SK-N-SH (cell line): ENCODE results near the gene NUP188. TPM values are rescaled to one million over a fixed set of nuclear protein-coding genes. Genes with fewer than 3 reads are reported as not detected.

Experiments used
- CTCF ChIA-PET: fragments of 300-600, 350-600 bp; formaldehyde crosslinking; extraction: SDS; loops from one replicate; lab custom pipeline; 2021; lab: Yijun Ruan, JAX
- POLR2A ChIA-PET: fragments of 350-600 bp; sonication (Branson Sonifier 250); formaldehyde crosslinking; extraction: SDS; loops from one replicate; lab custom pipeline; 2020; ENCODE audit warnings: antibody characterized with exemption, inconsistent platforms; lab: Yijun Ruan, JAX
- DNase-seq: peaks from one replicate; pipeline ENCODE4 v3.0.0; 2012
- H2AFZ ChIP-seq: fragments of 200-600 bp; sonication (generic); 2 replicates; pipeline ENCODE4 v1.8.1; 2016; ENCODE audit warnings: antibody characterized with exemption, mild to moderate bottlenecking, low read depth
- H3F3A ChIP-seq: fragments of 200-600 bp; sonication (generic); replicated peaks from 2 replicates; pipeline ENCODE3; 2016; ENCODE audit warnings: antibody characterized with exemption, mild to moderate bottlenecking; ENCODE audit not compliant: insufficient read depth
- H3K27ac ChIP-seq, 2 experiments: fragments of 200-500 bp in 1 of 2; fragments of 200-600 bp in 1 of 2; sonication (Bioruptor generic) in 1 of 2; sonication (generic), shearing (Covaris generic) in 1 of 2; 2 replicates each; pipeline versions ENCODE4 v1.5.1 to v1.6.1; 2014 to 2016; ENCODE audit warnings: low read depth in 2 of 2, inconsistent platforms in 1 of 2, low read length in 1 of 2, mild to moderate bottlenecking in 1 of 2, mixed read lengths in 1 of 2
- H3K27me3 ChIP-seq: fragments of 200-600 bp; sonication (generic), shearing (Covaris generic); 2 replicates; pipeline ENCODE4 v1.6.1; 2016; ENCODE audit warnings: mixed run types; ENCODE audit not compliant: insufficient read depth
- H3K36me3 ChIP-seq, 2 experiments: fragments of 200-500 bp in 1 of 2; fragments of 200-600 bp in 1 of 2; sonication (Bioruptor generic) in 1 of 2; sonication (generic) in 1 of 2; replicated peaks in 1 of 2; 2 replicates each; pipeline versions ENCODE3 to v1.5.1; 2014 to 2016; ENCODE audit warnings: low read length in 1 of 2, mild to moderate bottlenecking in 1 of 2; ENCODE audit not compliant: insufficient read depth in 2 of 2, control insufficient read depth in 1 of 2
- H3K4me1 ChIP-seq, 2 experiments: fragments of 200-500 bp in 1 of 2; fragments of 200-600 bp in 1 of 2; sonication (Bioruptor generic) in 1 of 2; sonication (generic), shearing (Covaris generic) in 1 of 2; 2 replicates each; pipeline versions ENCODE4 v1.5.1 to v1.6.1; 2014 to 2016; ENCODE audit warnings: low read depth in 1 of 2, low read length in 1 of 2, mixed run types in 1 of 2; ENCODE audit not compliant: insufficient read depth in 2 of 2, control insufficient read depth in 1 of 2
- H3K4me2 ChIP-seq: fragments of 200-600 bp; sonication (generic), shearing (Covaris generic); 2 replicates; pipeline ENCODE4 v1.6.1; 2017; ENCODE audit warnings: mixed run types
- H3K4me3 ChIP-seq, 2 experiments: fragments of 200-500 bp in 1 of 2; fragments of 200-600 bp in 1 of 2; sonication (Bioruptor generic) in 1 of 2; sonication (generic), shearing (Covaris generic) in 1 of 2; 2 replicates each; pipeline versions ENCODE4 v1.5.1 to v1.8.1; 2014 to 2016; ENCODE audit warnings: low read depth in 2 of 2, inconsistent platforms in 1 of 2, low read length in 1 of 2, mild to moderate bottlenecking in 1 of 2, mixed read lengths in 1 of 2, moderate library complexity in 1 of 2
- H3K79me2 ChIP-seq: fragments of 200-600 bp; sonication (generic); 2 replicates; pipeline ENCODE4 v1.8.1; 2017; ENCODE audit warnings: mild to moderate bottlenecking; ENCODE audit not compliant: insufficient read depth
- H3K9ac ChIP-seq: fragments of 200-600 bp; sonication (generic); 2 replicates; pipeline ENCODE4 v1.6.1; 2017; ENCODE audit warnings: mixed run types
- H3K9me2 ChIP-seq: fragments of 200-600 bp; sonication (generic); 2 replicates; pipeline ENCODE4 v1.6.1; 2017; ENCODE audit warnings: mixed run types
- H3K9me3 ChIP-seq: fragments of 200-600 bp; sonication (generic); 2 replicates; pipeline ENCODE4 v1.6.1; 2017; ENCODE audit warnings: mixed run types, mild to moderate bottlenecking, moderate library complexity
- H4K20me1 ChIP-seq: fragments of 200-600 bp; sonication (generic); 2 replicates; pipeline ENCODE4 v1.6.1; 2017; ENCODE audit warnings: mild to moderate bottlenecking, mixed run types; ENCODE audit not compliant: insufficient read depth
- EZH2phosphoT487 ChIP-seq: fragments of 200-600 bp; sonication (generic); IDR thresholded peaks from 2 replicates; pipeline ENCODE4 v1.6.1; 2017; ENCODE audit warnings: low read depth, mixed run types, mild to moderate bottlenecking, antibody characterized with exemption, moderate library complexity, borderline replicate concordance
- FOSL2 ChIP-seq: IDR thresholded peaks from 2 replicates; pipeline ENCODE4 v1.4.0; 2012; ENCODE audit warnings: low read depth, mild to moderate bottlenecking, moderate library complexity, borderline replicate concordance
- GABPA ChIP-seq: IDR thresholded peaks from 2 replicates; pipeline ENCODE4 v1.4.0; 2012; ENCODE audit warnings: low read depth, mild to moderate bottlenecking
- PBX3 ChIP-seq: IDR thresholded peaks from 2 replicates; pipeline ENCODE4; 2012
- POLR2AphosphoS5 ChIP-seq: IDR thresholded peaks from 2 replicates; pipeline ENCODE4 v1.6.1; 2012; ENCODE audit warnings: low read depth, low read length
- REST ChIP-seq: IDR thresholded peaks from 2 replicates; pipeline ENCODE4 v1.6.1; 2012; ENCODE audit warnings: mild to moderate bottlenecking, low read depth, low read length, moderate library complexity
- RFX5 ChIP-seq: IDR thresholded peaks from 2 replicates; pipeline ENCODE4 v1.6.1; 2012; ENCODE audit warnings: mild to moderate bottlenecking, improper control_type of control experiment, low read length
- SIN3A ChIP-seq: IDR thresholded peaks from 2 replicates; pipeline ENCODE4 v1.6.1; 2012; ENCODE audit warnings: low read depth, mild to moderate bottlenecking, low read length, moderate library complexity, borderline replicate concordance
- USF1 ChIP-seq: IDR thresholded peaks from 2 replicates; pipeline ENCODE4 v1.4.0; 2012; ENCODE audit warnings: low read depth, borderline replicate concordance
- USF2 ChIP-seq: fragments of 150-350 bp; IDR thresholded peaks from 2 replicates; pipeline ENCODE4 v1.6.1; 2017; ENCODE audit warnings: antibody characterized with exemption, low read length, low read depth, borderline replicate concordance
- ZBTB33 ChIP-seq: IDR thresholded peaks from 2 replicates; pipeline ENCODE4 v1.4.0; 2012; ENCODE audit warnings: low read depth, borderline replicate concordance
- WGBS: methylation state at CpG from one replicate; pipeline ENCODE4 v1.1.6; 2017; ENCODE audit warnings: low lambda C conversion rate; 5-methylcytosine and 5-hydroxymethylcytosine counted together
- polyA plus RNA-seq, 3 experiments: library from polyadenylated mRNA; depleted of rRNA; stranded (reverse); fragments of >200 nt; gene quantifications; 2 replicates each; pipeline ENCODE4 v1.2.3, GENCODE V29; 2012

Gene NUP188
- polyA plus RNA-seq, 1 of the 3 experiments (the other 2 are of a cell fraction): 49.5 TPM

- H4K20me1 ChIP-seq: 0 out of 2 replicates have a peak, but pooled peaks cover 3% of the 10 kb centered on the region
- no peaks in the 10 kb centered on the region for H3K79me2 ChIP-seq
- no peaks in the 10 kb centered on the region for H3K27me3 ChIP-seq
- 94% methylated on average over 16 of the region's 19 CpGs for WGBS
- no peak overlapping the region for H3K27ac ChIP-seq
- no peak overlapping the region for H3K4me3 ChIP-seq
- CTCF ChIA-PET: no interaction called here
- H3K4me2 ChIP-seq: no peak overlapping the region
- no peak overlapping the region for H2AFZ ChIP-seq
- no peak for DNase-seq
- H3K9me2 ChIP-seq: no peaks in the 10 kb centered on the region
- H3F3A ChIP-seq: peaks cover 13% of the 10 kb centered on the region
- no peaks in the 10 kb centered on the region for H3K9me3 ChIP-seq
- H3K36me3 ChIP-seq: peaks cover 3 to 59% of the 10 kb centered on the region in 2 experiments
- H3K4me1 ChIP-seq: no peaks in the 10 kb centered on the region; a peak in 1 of 4 replicates
- H3K9ac ChIP-seq: no peak overlapping the region
- TF ChIP-seq USF1 (no peak), USF2 (no peak), ZBTB33 (no peak), REST (no peak), SIN3A (no peak), RFX5 (no peak), EZH2phosphoT487 (no peak), PBX3 (no peak), FOSL2 (no peak), GABPA (no peak), POLR2AphosphoS5 (no peak)
- POLR2A ChIA-PET: no interaction called here
Measured at GRCh38 chr9:129011170-129011569, 63.7 kb downstream of the NUP188 start.
